MCF 10A (cell line): ENCODE measurements around the gene CYB561D1. TPM values are rescaled to one million over a fixed set of nuclear protein-coding genes. Genes with fewer than 3 reads are reported as not detected.

Experiments
- BruUV-seq: library from RNA; stranded (reverse); fragments of 400-500 nt; replicated peaks from 2 replicates; lab custom pipeline; 2021; lab: Mats Ljungman, UMichigan
- CTCF ChIA-PET: fragments of 300-600 bp; sonication (Branson Sonifier 250); formaldehyde crosslinking; extraction: SDS; loops from one replicate; lab custom pipeline; 2021; ENCODE audit warnings: antibody characterized with exemption, inconsistent platforms; lab: Yijun Ruan, JAX
- POLR2A ChIA-PET: fragments of 300-600, 350-650 bp; sonication (Branson Sonifier 250); formaldehyde crosslinking; extraction: SDS; loops from one replicate; lab custom pipeline; 2020; ENCODE audit warnings: antibody characterized with exemption, inconsistent platforms; lab: Yijun Ruan, JAX
- DNase-seq: peaks from one replicate; pipeline ENCODE4 v3.0.0-alpha.2; 2018; ENCODE audit not compliant: unreplicated experiment
- H3K27ac Mint-ChIP-seq: one replicate; pipeline ENCODE4 v1.8.0; 2022; ENCODE audit warnings: mild to moderate bottlenecking, low read depth, mixed read lengths; ENCODE audit not compliant: unreplicated experiment
- H3K27me3 Mint-ChIP-seq: one replicate; pipeline ENCODE4 v1.8.0; 2022; ENCODE audit warnings: mixed read lengths; ENCODE audit not compliant: insufficient read depth, unreplicated experiment
- H3K36me3 Mint-ChIP-seq: one replicate; pipeline ENCODE4 v1.8.0; 2022; ENCODE audit warnings: mild to moderate bottlenecking, moderate library complexity, mixed read lengths; ENCODE audit not compliant: insufficient read depth, unreplicated experiment
- H3K4me1 Mint-ChIP-seq: one replicate; pipeline ENCODE4 v1.8.0; 2022; ENCODE audit warnings: mixed read lengths; ENCODE audit not compliant: insufficient read depth, unreplicated experiment
- H3K4me3 Mint-ChIP-seq: one replicate; pipeline ENCODE4 v1.8.0; 2022; ENCODE audit warnings: mild to moderate bottlenecking, moderate library complexity, mixed read lengths; ENCODE audit not compliant: unreplicated experiment
- H3K9me3 Mint-ChIP-seq: one replicate; pipeline ENCODE4 v1.8.0; 2022; ENCODE audit warnings: mixed read lengths; ENCODE audit not compliant: unreplicated experiment
- CTCF ChIP-seq: fragments of 200-600 bp; IDR thresholded peaks from one replicate; pipeline ENCODE4 v1.8.0; 2022; ENCODE audit warnings: antibody characterized with exemption, mild to moderate bottlenecking; ENCODE audit not compliant: unreplicated experiment
- intact Hi-C: fragments of 100-400 bp; cut with micrococcal nuclease; formaldehyde crosslinking; loops from 2 replicates; pipeline ENCODE4 v1.14.1; 2022
- total RNA-seq: library from RNA; stranded (reverse); gene quantifications from 2 replicates; pipeline ENCODE4 v1.2.3, GENCODE V29; 2022

CYB561D1 gene
- total RNA-seq, 1 experiment from 2014 or later, result 6.9 TPM

GRCh38 chr1:109479901-109480300, 14.0 kb upstream of the CYB561D1 start:
- no TSS peak for BruUV-seq
- POLR2A ChIA-PET, result interaction anchor here (0.7 kb wide), 1 partner anchor 197 kb away, joined by 3 read pairs; the partner anchor contains the start of gene PSRC1
- Mint-ChIP-seq H3K36me3 (no peaks in the 10 kb centered on the region), H3K4me1 (peaks cover 8% of the 10 kb centered on the region), H3K9me3 (no peaks in the 10 kb centered on the region), H3K27me3 (peaks cover 46% of the 10 kb centered on the region), H3K27ac (no peak overlapping the region), H3K4me3 (no peak overlapping the region)
- intact Hi-C loops, result no loop called here
- no peak for TF ChIP-seq CTCF
- no peak for DNase-seq
- CTCF ChIA-PET, result interaction anchor here (1.5 to 2.8 kb wide), 2 partner anchors 11 to 52 kb away, joined by 5 to 17 read pairs; no protein-coding TSS in a partner anchor

DNA sequence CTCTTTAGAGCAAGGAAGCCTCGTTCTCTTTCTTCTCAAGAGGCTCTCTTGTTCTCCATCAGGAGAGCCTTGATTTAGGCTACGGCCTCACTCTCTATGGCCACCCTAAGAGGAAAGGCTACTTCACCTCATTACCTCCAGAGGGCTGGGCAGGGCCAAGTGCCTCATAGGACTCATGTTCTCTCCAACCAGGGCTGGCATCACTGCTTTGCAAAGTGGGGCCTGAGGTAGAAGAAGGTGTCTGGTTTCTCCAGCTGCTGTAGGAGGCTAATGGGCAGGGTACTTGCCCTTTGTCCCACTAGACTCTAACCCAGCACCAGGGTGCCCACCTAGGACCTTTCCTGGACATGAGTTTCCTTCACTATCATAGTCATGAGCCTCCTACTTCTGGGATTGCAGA, 12.2 kb upstream of the CYB561D1 start:
- CTCF ChIA-PET, result interaction anchor here (0.9 to 40.0 kb wide), 5 partner anchors 9 to 53 kb away, joined by 3 to 1071 read pairs (median 5); partner anchors contain the start of genes CYB561D1 and GPR61
- intact Hi-C loops, result no loop called here
- POLR2A ChIA-PET, result interaction anchor here (0.6 to 0.7 kb wide), 2 partner anchors 10 to 13 kb away, joined by 5 to 6 read pairs; no protein-coding TSS in a partner anchor
- no peak for DNase-seq
- no peak for TF ChIP-seq CTCF
- Mint-ChIP-seq H3K27ac (no peak overlapping the region), H3K27me3 (peaks cover 31% of the 10 kb centered on the region), H3K4me3 (no peak overlapping the region), H3K36me3 (no peaks in the 10 kb centered on the region), H3K4me1 (peaks cover 10% of the 10 kb centered on the region), H3K9me3 (no peaks in the 10 kb centered on the region)
- no TSS peak for BruUV-seq

DNA sequence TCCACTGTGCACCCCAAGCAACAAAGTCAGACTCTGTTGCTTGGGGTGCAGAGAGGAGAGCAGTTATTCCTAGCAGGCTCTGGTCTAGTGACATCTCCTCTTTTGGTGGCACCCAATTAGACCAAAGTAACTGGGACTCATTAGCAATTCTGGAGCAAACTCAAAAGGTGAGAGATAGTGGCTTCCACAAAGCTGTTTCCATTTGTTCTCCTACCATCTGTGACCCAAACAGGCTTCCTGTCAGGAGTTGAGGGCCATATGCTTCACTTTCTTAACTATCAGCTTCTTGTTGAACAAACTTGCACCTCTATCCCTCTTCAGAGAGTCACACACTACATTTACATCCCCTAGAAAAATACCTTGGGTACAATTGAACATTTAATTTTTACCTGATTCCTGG, 11.7 kb upstream of the CYB561D1 start:
- POLR2A ChIA-PET, result interaction anchor here (0.6 to 2.6 kb wide), 3 partner anchors 11 to 249 kb away, joined by 3 to 14 read pairs (median 6); partner anchors contain the start of gene PSMA5
- Mint-ChIP-seq H3K4me3 (no peak overlapping the region), H3K27ac (no peak overlapping the region), H3K27me3 (peaks cover 31% of the 10 kb centered on the region), H3K4me1 (peaks cover 10% of the 10 kb centered on the region), H3K9me3 (no peaks in the 10 kb centered on the region), H3K36me3 (no peaks in the 10 kb centered on the region)
- intact Hi-C loops, result no loop called here
- CTCF ChIA-PET, result interaction anchor here (0.5 to 40.0 kb wide), 6 partner anchors 12 to 199 kb away, joined by 3 to 1071 read pairs (median 4); partner anchors contain the start of genes CYB561D1, GPR61 and PSRC1
- no peak for DNase-seq
- BruUV-seq, result no TSS peak
- no peak for TF ChIP-seq CTCF

DNA sequence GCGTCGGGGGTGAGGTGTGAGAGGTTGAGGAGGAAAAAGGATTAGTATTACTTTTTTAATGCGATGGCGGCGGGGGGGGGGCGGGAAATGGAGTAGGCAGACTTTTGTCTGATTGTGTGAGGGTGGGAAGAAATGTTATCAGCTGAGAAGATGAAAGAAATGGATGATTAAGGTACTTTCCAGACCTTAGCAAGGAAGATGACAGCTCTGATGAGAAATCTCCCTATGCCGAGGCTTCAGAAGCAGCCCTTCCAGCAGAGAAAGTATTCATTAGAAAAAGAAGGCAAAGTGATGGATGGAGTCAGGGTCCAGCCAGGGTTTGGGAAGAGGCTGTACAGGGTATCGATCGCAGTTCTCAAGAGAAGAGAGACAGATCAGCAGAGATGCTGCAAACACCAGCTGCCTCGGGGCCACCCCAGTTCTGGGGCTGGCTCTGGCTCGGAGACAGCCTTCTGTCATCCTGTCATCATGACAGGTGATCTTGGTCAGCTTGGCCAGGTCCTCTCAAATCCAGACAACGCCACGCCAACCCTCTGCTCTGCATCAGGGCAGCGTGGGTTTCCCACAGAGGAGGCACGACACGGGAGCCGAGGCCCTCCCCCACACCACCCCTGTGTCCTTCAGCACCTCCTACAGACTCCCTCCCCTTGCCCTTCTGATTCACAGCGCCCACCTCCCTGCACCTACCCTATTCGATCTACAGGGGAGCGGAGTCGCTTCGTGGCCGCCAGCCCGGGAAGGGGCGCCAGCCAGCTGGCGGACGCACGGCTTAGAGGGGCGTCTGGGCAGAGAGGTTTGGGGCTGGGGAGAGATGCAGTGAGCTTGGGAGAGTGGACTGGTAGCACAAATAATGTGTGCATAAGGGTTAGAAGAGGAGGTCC, 10.9 kb upstream of the CYB561D1 start:
- Mint-ChIP-seq H3K4me1 (peaks cover 10% of the 10 kb centered on the region), H3K27me3 (peaks cover 31% of the 10 kb centered on the region), H3K4me3 (peak overlapping the region; percentile 83), H3K9me3 (no peaks in the 10 kb centered on the region), H3K27ac (no peak overlapping the region), H3K36me3 (peaks cover under 1% of the 10 kb centered on the region)
- CTCF ChIA-PET, result interaction anchor here (0.5 to 40.0 kb wide), 7 partner anchors 11 to 200 kb away, joined by 3 to 1071 read pairs (median 4); partner anchors contain the start of genes CYB561D1, GPR61 and PSRC1
- intact Hi-C loops, result no loop called here
- POLR2A ChIA-PET, result interaction anchor here (0.6 to 2.6 kb wide), 5 partner anchors 57 to 502 kb away, joined by 3 to 14 read pairs (median 3); partner anchors contain the start of genes AHCYL1, GNAI3 and PSMA5
- no TSS peak for BruUV-seq
- DNase-seq, result no peak
- TF ChIP-seq CTCF, result no peak
